HG03378 (cell line): Measurements from ENCODE around the gene SLC29A1.

Experiments used
- ATAC-seq: cut with Tn5 transposase; IDR thresholded peaks from one replicate; pipeline ENCODE4 v1.9.1; 2021; ENCODE audit warnings: mild to moderate bottlenecking, moderate library complexity; ENCODE audit not compliant: unreplicated experiment

The SLC29A1 gene

GRCh38 chr6:44251576-44252524 is 28.5 kb downstream of the SLC29A1 start:
- no peak for ATAC-seq

- ATAC-seq, result no peak
Observed at GRCh38 chr6:44253307-44254101, 30.1 kb downstream of the SLC29A1 start.

GRCh38 chr6:44254191-44255104 is 31.1 kb downstream of the SLC29A1 start:
- no peak for ATAC-seq

DNA sequence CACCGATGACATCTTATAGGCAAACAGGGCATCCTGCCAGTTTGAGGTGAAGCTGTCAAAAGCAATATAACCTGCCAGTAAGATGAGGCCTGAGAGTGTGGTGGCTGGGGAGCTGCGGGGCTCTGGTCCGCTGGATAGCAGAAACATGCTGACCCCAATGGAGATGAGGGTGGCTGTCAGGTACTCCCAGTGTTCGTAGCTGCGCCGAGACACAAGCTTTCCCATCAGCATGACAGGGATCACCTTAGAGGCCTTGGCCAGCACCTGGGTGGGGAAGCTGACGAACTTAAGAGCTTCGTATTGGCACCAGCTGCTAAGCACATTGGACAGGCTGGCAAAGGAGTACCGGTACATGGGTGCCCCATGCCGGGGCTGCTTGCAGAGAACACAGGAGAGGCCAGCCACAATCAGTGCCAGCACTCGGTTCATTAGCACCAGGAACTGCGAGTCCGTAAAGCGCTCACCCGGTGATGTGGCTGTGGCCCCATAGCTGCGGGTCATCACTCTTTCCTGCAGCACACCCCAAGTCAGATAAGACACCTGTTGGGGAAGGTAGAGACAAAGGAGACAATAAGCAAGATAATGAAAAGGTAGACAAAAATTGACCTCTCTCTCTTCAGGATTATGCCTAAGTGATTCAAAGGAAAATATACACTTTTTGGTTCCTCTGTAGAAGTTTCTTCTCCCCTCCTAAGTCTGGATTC is 31.9 kb downstream of the SLC29A1 start:
- no peak for ATAC-seq

DNA sequence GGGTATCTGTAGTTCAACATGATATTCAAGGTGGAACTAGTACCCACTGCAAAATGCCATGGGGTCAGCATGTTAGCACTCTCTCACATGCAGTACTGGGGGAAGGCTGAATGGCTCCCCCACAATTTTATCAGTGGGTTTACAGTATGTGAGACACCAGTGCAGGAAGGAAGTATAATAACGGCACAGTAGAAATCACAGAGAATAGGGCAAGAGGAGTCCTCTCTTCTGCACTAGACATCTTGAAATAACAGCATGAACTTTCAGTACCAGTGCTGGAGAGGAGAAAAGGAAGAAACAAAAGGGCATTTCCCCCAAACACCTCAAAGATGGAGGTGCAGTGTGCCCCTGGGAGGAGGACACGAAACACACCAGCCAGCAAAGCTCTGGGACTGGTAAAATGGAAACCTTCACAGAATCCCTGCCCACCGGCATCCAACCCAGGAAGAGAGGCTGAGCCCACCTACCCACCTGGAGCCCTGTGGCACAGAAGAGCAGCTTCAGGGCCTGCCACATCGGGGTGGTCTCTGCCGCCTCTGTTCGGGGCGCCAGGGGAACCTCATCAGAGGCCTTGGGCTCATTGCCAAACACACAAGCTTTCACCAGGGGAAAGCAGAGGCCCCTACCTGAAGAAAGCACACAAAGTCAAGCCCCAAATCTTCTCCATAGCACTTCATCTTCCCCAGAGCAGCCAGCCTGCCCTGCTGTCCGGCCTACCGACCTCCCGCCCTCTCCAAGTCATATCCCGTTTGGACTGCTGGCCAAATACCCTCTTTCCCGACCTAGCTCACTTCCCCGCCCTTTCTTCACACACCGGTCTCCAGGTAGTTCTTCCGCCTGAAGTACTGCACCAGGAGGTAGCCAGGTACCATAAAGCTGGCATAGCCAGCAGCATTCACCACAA is 32.7 kb downstream of the SLC29A1 start:
- ATAC-seq, result no peak

DNA sequence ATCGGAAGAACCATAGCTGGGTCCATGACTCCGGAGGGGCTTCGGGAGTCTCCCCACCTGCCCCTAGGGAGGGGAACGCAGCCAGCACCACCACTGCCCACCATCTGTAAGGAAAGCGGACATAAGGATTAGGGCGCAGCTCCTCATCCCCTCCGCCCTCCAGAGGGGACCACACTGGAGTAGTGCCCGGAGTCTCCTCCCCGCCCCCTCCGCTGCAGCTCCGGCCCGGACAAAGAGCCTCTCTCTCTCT is 33.3 kb downstream of the SLC29A1 start:
- ATAC-seq, result no peak

- ATAC-seq, result no peak
Observed at GRCh38 chr6:44257025-44257752, 33.8 kb downstream of the SLC29A1 start, which contains the start of gene SLC35B2. SLC35B2 (minus strand) TSS chr6:44257528; CDS start chr6:44257410, 118 bp downstream.

- no peak for ATAC-seq
Observed at GRCh38 chr6:44257753-44258324, 34.4 kb downstream of the SLC29A1 start.

DNA sequence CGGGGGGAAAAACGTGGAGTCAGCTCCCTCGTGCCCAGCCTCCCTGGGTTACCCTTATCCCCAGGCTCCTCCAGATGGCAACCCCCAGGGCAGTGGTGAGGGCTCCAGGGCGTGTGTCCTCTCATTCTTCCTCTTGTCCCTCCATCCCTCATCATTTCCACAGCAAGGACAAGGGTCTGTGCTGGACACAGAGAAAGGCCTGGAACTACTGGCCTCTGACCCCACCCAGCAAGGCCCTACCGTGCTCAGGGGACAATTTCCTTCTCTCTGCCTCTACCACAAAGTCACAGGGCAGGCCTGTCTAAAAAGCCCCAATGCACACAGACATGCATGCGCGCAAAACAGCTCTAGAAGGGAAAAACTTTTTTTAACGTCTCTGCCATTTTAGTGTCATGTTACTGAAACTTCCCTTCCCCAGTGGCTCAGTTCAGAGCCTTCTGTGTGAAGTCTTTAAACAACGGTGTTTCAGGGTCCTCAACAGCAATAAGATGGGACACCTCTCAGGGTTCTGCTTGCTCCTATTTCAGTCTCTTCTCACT is 35.0 kb downstream of the SLC29A1 start:
- no peak for ATAC-seq

DNA sequence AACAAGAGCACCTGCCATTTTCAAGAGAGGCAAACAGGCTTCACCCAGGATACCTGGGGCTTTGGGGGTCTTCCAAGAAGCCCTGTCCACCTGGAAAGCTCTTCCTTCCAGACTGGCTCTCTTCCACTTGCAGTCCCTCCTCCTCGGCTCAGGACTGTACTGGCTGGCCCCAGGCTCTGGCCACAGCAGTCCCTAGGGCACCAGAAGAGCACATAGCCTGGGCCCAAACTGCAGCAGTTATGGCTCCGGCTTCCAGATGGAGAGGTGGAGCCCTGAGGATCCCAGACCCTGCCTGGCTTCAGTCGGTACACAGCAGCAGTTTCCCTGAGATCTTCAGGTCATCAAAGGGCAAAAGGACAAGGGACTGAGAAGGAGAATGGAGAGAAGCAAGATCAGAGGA is 35.5 kb downstream of the SLC29A1 start:
- ATAC-seq, result no peak

DNA sequence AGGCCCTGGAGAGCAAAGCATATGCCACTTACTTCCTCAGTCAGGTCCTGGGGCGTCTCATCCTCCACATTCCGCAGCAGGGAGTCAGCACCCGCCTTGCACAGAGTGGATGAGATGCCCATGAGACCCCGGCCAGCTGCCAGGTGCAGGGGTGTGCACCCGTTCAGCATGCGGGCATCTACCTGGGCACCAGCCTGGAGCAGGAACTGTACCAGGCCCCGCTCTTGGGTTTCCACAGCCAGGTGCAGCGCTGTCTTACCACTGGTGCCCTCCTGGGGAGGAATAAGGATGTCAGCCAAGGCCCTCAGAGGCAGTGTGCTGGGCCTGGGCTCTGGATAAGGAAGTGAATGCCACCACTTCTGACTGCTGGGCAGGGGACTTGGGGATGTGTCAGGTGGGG is 36.6 kb downstream of the SLC29A1 start:
- ATAC-seq, result no peak

- ATAC-seq, result no peak
Observed at GRCh38 chr6:44260451-44261297, 37.3 kb downstream of the SLC29A1 start.

DNA sequence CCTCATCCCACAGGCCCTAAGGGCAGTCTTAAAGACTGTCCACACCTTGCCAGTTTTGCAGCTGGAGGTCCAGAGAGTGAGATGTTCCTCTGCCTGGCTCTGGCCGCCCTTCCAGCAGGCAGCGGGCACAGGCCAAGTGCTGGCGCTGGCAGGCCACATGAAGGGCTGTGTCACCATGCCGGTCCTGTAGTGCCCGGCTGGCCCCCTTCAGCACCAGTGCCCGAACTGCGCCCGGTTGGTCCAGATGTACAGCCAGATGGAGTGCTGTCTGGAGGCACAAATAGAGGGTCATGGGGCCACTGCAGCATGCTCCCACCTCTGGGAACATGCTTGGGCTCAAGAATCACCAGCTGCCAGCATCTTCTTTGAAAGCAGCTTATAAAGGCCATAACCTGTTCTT is 38.2 kb downstream of the SLC29A1 start:
- no peak for ATAC-seq

DNA sequence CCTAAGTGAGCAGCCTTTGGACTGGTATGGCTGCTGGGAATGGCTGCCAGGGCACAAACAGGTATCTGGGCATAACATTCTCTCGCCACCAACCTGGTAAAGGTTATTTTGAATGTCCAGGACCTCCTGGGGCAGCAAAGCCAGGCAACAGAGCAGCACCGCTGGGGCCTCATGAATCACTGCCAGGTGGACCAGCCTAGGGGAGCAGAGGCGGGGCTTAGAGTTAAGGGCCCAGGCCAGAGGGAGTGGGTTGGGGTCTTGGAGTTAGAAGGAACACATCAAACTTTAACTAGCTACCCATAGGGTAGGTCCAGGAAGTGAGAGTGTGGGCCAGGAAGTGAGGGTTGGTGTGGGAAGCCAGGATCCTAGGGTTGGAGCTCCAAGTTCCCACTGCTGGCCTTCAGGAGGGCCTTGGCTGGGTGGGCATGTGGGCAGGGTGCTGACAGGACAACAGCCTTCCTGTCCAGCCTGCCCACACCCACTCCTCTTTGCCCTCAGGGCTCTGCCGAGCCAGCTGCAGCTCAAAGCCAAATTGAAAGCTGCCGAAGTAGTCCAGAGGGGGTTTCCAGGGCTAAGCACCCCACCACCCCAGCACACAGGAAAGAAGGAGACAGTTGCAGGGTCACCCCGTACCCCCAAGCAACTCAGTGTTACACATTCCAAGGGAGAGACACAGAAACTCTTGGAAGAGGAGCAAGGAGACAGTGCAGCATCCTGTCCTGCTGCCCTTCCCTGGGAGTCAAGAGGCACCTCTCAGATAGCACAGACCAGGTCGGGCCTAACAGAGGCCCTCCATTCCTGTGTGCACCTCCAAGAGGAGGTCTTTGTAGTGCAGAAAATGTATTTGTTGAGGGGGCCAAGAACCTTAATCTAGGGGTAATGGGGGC is 39.3 kb downstream of the SLC29A1 start:
- ATAC-seq, result no peak

- ATAC-seq, result no peak
Observed at GRCh38 chr6:44263354-44264100, 40.1 kb downstream of the SLC29A1 start.
